ENCODE measurements around the gene TP63.

GRCh38 chr3:189909573-189909972, 278.4 kb downstream of the TP63 start:
- no peak for TF ChIP-seq CTCF (conservative IDR thresholded peaks at IDR 0.05; ENCODE audit: low read depth, low read length)
- TF ChIP-seq EZH2 (IDR thresholded peaks at IDR 0.05; ENCODE audit: borderline replicate concordance, low read depth, low read length, poor library complexity, severe bottlenecking) = no peak
